Naive thymus-derived CD4-positive, alpha-beta T cell (primary cell): ENCODE data around the gene TENM4. TPM values are rescaled to one million over a fixed set of nuclear protein-coding genes. Genes with fewer than 3 reads are reported as not detected.

ENCODE experiments used
- ATAC-seq: fragments of 150-1000 bp; cut with Tn5 transposase; 2 replicates; pipeline ENCODE4 v1.10.0; 2021; ENCODE audit warnings: mild to moderate bottlenecking, moderate library complexity
- CTCF ChIA-PET: fragments of 350-600 bp; sonication (Branson Sonifier 250); formaldehyde crosslinking; loops from one replicate; lab custom pipeline; 2021; ENCODE audit warnings: antibody characterized with exemption; lab: Charles Lee
- POLR2A ChIA-PET: fragments of 350-600 bp; sonication (Branson Sonifier 250); formaldehyde crosslinking; loops from one replicate; lab custom pipeline; 2021; ENCODE audit warnings: antibody characterized with exemption, inconsistent platforms; lab: Charles Lee
- DNase-seq, 9 donors: peaks; one replicate each; pipeline versions ENCODE4 v3.0.0 to v3.0.0-alpha.2; 2020 to 2022; ENCODE audit warnings: mixed read lengths in 1 of 9
- H3K27ac ChIP-seq: one replicate; pipeline ENCODE4 v1.7.0; 2013; ENCODE audit warnings: mild to moderate bottlenecking, low read depth, low read length, moderate library complexity
- H3K27me3 ChIP-seq, 2 donors: one replicate each; pipeline ENCODE4 v1.7.0; 2013; ENCODE audit warnings: low read length in 2 of 2, mild to moderate bottlenecking in 2 of 2, moderate library complexity in 2 of 2; ENCODE audit not compliant: control insufficient read depth in 2 of 2, insufficient read depth in 2 of 2
- H3K36me3 ChIP-seq, 3 experiments: 1 replicate in 2 of 3; 2 replicates in 1 of 3; pipeline ENCODE4 v1.7.0; 2013; ENCODE audit warnings: low read length in 3 of 3, mild to moderate bottlenecking in 3 of 3, moderate library complexity in 1 of 3; ENCODE audit not compliant: insufficient read depth in 3 of 3, control insufficient read depth in 2 of 3
- H3K4me1 ChIP-seq, 2 donors: one replicate each; pipeline ENCODE4 v1.7.0; 2013; ENCODE audit warnings: low read length in 2 of 2, mild to moderate bottlenecking in 2 of 2, moderate library complexity in 1 of 2; ENCODE audit not compliant: control insufficient read depth in 2 of 2, insufficient read depth in 2 of 2
- H3K4me3 ChIP-seq: 2 replicates; pipeline ENCODE4 v1.7.0; 2013; ENCODE audit warnings: mild to moderate bottlenecking, low read length
- H3K9me3 ChIP-seq, 3 experiments: 1 replicate in 2 of 3; 2 replicates in 1 of 3; pipeline ENCODE4 v1.7.0; 2013; ENCODE audit warnings: low read length in 3 of 3; ENCODE audit not compliant: control insufficient read depth in 2 of 3
- H3K27ac Mint-ChIP-seq, 9 donors: one replicate each; pipeline ENCODE4 v1.8.0; 2020 to 2022; ENCODE audit warnings: mixed read lengths in 9 of 9, mild to moderate bottlenecking in 8 of 9, moderate library complexity in 5 of 9, inconsistent platforms in 2 of 9
- H3K27me3 Mint-ChIP-seq, 5 donors: one replicate each; pipeline ENCODE4 v1.8.0; 2021 to 2022; ENCODE audit warnings: mixed read lengths in 5 of 5, mild to moderate bottlenecking in 1 of 5
- H3K36me3 Mint-ChIP-seq, 5 donors: one replicate each; pipeline ENCODE4 v1.8.0; 2020 to 2022; ENCODE audit warnings: mixed read lengths in 5 of 5, mild to moderate bottlenecking in 3 of 5, inconsistent platforms in 1 of 5
- H3K4me1 Mint-ChIP-seq, 7 donors: one replicate each; pipeline ENCODE4 v1.8.0; 2020 to 2022; ENCODE audit warnings: mixed read lengths in 7 of 7, mild to moderate bottlenecking in 3 of 7, inconsistent platforms in 1 of 7
- H3K4me3 Mint-ChIP-seq, 10 donors: one replicate each; pipeline ENCODE4 v1.8.0; 2020 to 2022; ENCODE audit warnings: mild to moderate bottlenecking in 10 of 10, mixed read lengths in 10 of 10, moderate library complexity in 6 of 10, inconsistent platforms in 2 of 10
- H3K9me3 Mint-ChIP-seq, 11 donors: one replicate each; pipeline ENCODE4 v1.8.0; 2020 to 2022; ENCODE audit warnings: mixed read lengths in 11 of 11, mild to moderate bottlenecking in 4 of 11, inconsistent platforms in 1 of 11, moderate library complexity in 1 of 11
- intact Hi-C, 2 donors: fragments of 100-400 bp; cut with micrococcal nuclease; formaldehyde crosslinking; loops; one replicate each; pipeline ENCODE4 v1.15.1; 2023
- polyA plus RNA-seq, 2 donors: library from polyadenylated mRNA; unstranded; fragments of 300-500 nt; fragmentation: Illumina TruSeq; gene quantifications; one replicate each; pipeline ENCODE4 v1.2.3, GENCODE V29; 2021
- total RNA-seq, 6 experiments: library from RNA in 5 of 6; stranded (reverse) in 5 of 6; gene quantifications; 1 replicate in 5 of 6; 2 replicates in 1 of 6; pipeline ENCODE4 v1.2.3 and lab custom pipeline; 2021 to 2026

Gene TENM4
- total and polyA plus RNA-seq, 7 experiments from 2014 or later = 0.32 to 0.47 TPM; not detected in 5

DNA sequence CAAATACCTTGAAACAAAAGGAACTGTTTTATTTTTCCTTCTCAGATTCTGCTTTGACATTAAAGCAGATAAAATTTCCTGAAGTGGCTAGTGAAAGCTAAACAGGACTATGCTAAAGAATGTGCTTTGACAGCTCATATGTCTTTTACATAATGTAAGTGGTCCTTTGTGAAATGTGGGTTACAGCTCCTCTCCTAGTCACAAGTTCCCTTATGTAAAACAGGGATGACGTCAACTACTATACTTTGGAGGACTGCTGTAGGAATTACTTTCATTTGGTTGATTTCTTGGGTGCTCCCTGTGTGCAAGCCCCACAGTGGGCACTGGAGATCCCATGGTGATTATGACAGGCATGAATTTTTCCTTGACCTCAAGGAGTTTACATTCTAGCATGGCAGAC, 649.6 kb downstream of the TENM4 start:
- intact Hi-C loops = loop anchor here in 1 of 2 donors (10.0 kb wide), 1 partner anchor 146 kb away; no protein-coding TSS in a partner anchor
- no peak for DNase-seq
- peaks cover 4 to 23% (median 14%) of the 10 kb centered on the region in 5 donors for H3K27me3 Mint-ChIP-seq
- ChIA-PET POLR2A (no interaction called here), CTCF (no interaction called here)
- no peak for ATAC-seq
- H3K9me3 ChIP-seq = no peaks in the 10 kb centered on the region
- H3K4me3 ChIP-seq = no peak overlapping the region
- no peak overlapping the region for H3K4me3 Mint-ChIP-seq
- peaks cover 0 to 2% (median 0%) of the 10 kb centered on the region in 11 donors for H3K9me3 Mint-ChIP-seq
- no peaks in the 10 kb centered on the region for H3K4me1 ChIP-seq
- H3K27ac ChIP-seq = no peak overlapping the region
- H3K36me3 Mint-ChIP-seq = no peaks in the 10 kb centered on the region
- H3K27me3 ChIP-seq = peaks cover 0 to 2% of the 10 kb centered on the region in 2 donors
- H3K4me1 Mint-ChIP-seq = no peaks in the 10 kb centered on the region
- no peaks in the 10 kb centered on the region for H3K36me3 ChIP-seq
- no peak overlapping the region for H3K27ac Mint-ChIP-seq

DNA sequence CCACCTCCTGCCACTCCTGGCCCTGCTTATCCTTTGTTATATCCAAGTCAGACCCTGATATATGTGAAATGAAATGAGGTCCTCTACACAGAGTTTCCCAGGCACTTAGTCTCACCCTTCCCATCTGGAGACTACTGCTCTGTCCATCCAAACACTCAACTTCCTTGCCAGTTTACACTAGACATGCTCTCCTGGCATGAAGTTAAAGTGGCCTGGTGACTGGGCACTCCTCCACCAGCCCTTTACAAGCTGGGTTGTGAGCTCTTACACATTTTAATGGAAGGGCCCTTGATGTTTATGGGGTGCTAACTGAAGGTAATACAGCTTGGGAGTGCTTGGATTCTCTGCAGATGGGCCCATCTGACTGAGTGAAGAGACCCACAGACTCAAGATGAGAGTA, 650.0 kb downstream of the TENM4 start:
- intact Hi-C loops = loop anchor here in 1 of 2 donors (10.0 kb wide), 1 partner anchor 146 kb away; no protein-coding TSS in a partner anchor
- peaks cover 0 to 2% of the 10 kb centered on the region in 2 donors for H3K27me3 ChIP-seq
- H3K4me1 Mint-ChIP-seq = no peaks in the 10 kb centered on the region
- H3K27me3 Mint-ChIP-seq = peaks cover 4 to 24% (median 14%) of the 10 kb centered on the region in 5 donors
- H3K27ac ChIP-seq = no peak overlapping the region
- peaks cover 0 to 2% (median 0%) of the 10 kb centered on the region in 11 donors for H3K9me3 Mint-ChIP-seq
- POLR2A ChIA-PET = no interaction called here
- H3K36me3 ChIP-seq = no peaks in the 10 kb centered on the region
- H3K36me3 Mint-ChIP-seq = no peaks in the 10 kb centered on the region
- CTCF ChIA-PET = no interaction called here
- no peak overlapping the region for H3K4me3 Mint-ChIP-seq
- no peak overlapping the region for H3K4me3 ChIP-seq
- no peak for ATAC-seq
- no peak overlapping the region for H3K27ac Mint-ChIP-seq
- DNase-seq = no peak
- no peaks in the 10 kb centered on the region for H3K4me1 ChIP-seq
- no peaks in the 10 kb centered on the region for H3K9me3 ChIP-seq

DNA sequence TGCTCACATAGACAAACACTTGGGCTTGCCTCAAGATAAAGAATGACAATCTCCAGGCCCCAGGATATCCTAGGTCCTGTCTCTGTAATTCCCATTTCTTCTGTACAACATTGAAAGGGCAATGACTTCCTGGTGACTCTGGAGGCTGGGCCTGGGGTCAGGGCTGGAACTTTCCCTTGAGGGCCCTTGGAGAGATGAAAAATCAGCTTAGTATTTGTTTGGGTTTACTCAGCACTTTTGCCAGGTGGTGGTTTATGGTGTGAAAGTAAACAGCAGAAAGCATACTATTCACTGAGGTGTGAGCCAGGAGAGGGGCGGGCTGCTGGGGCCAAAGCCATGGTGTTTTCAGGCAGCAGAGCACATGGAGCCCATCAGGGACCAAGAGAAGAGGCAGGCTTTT, 651.5 kb downstream of the TENM4 start:
- no peak overlapping the region for H3K4me3 ChIP-seq
- peaks cover 6 to 25% (median 21%) of the 10 kb centered on the region in 5 donors for H3K27me3 Mint-ChIP-seq
- ChIA-PET CTCF (no interaction called here), POLR2A (no interaction called here)
- no peak overlapping the region for H3K27ac ChIP-seq
- no peaks in the 10 kb centered on the region for H3K4me1 Mint-ChIP-seq
- no peaks in the 10 kb centered on the region for H3K9me3 Mint-ChIP-seq
- ATAC-seq = no peak
- H3K4me1 ChIP-seq = no peaks in the 10 kb centered on the region
- H3K4me3 Mint-ChIP-seq = no peak overlapping the region
- no peaks in the 10 kb centered on the region for H3K36me3 Mint-ChIP-seq
- no peaks in the 10 kb centered on the region for H3K36me3 ChIP-seq
- no peak for DNase-seq
- H3K9me3 ChIP-seq = no peaks in the 10 kb centered on the region
- intact Hi-C loops = no loop called here
- H3K27ac Mint-ChIP-seq = no peak overlapping the region
- peaks cover 0 to 2% of the 10 kb centered on the region in 2 donors for H3K27me3 ChIP-seq

DNA sequence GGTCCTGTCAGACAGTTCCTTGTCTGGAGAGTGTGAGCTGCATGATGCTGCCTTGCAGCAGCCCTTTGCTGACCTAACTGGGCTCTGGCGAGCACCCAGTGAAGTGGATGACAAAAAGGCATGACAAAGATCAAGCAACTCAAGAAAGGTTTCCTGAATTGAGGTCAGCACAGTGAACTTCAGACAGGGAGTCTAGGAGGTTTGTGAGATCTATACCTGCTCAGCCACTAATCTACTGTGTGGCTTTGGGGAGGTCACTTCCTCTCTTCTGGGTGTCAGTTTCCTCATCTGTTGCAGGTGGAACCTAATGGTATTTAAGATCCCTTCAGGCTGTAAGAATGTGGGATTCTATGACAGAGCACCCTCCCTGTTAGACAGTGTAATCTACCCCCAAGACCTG, 652.3 kb downstream of the TENM4 start:
- no peak overlapping the region for H3K27ac ChIP-seq
- H3K9me3 ChIP-seq = no peaks in the 10 kb centered on the region
- ChIA-PET POLR2A (no interaction called here), CTCF (interaction anchor here (0.9 kb wide), 1 partner anchor 10 kb away, joined by 3 read pairs; no protein-coding TSS in a partner anchor)
- ATAC-seq = no peak
- H3K27ac Mint-ChIP-seq = no peak overlapping the region
- H3K36me3 Mint-ChIP-seq = no peaks in the 10 kb centered on the region
- no peaks in the 10 kb centered on the region for H3K4me1 Mint-ChIP-seq
- intact Hi-C loops = no loop called here
- H3K4me3 Mint-ChIP-seq = no peak overlapping the region
- no peaks in the 10 kb centered on the region for H3K9me3 Mint-ChIP-seq
- H3K4me1 ChIP-seq = no peaks in the 10 kb centered on the region
- no peaks in the 10 kb centered on the region for H3K36me3 ChIP-seq
- peaks cover 0 to 2% of the 10 kb centered on the region in 2 donors for H3K27me3 ChIP-seq
- DNase-seq = no peak
- H3K27me3 Mint-ChIP-seq = peaks cover 11 to 24% (median 15%) of the 10 kb centered on the region in 5 donors
- H3K4me3 ChIP-seq = no peak overlapping the region

DNA sequence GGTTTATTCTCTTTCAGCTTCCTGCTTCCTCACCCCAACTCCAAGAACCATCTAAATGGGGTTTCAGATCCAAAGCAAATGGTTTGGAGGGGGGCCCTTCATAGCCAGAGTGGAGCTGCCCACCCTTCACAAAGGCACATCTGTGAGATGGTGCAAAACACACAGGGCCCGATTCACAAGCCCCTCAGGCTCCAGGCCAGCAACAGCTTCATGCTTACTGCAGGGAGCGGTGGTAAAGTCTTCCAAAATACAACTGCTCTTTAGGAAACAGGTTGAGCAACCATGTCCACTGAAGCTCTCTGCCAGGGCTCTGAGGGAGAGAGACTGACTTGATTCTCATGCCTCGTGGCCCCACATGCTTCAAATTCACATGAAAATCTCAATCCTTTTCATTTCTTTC, 653.1 kb downstream of the TENM4 start:
- CTCF ChIA-PET = interaction anchor here (0.9 kb wide), 1 partner anchor 11 kb away, joined by 3 read pairs; no protein-coding TSS in a partner anchor
- no peaks in the 10 kb centered on the region for H3K4me1 ChIP-seq
- no peaks in the 10 kb centered on the region for H3K9me3 Mint-ChIP-seq
- intact Hi-C loops = no loop called here
- no peak overlapping the region for H3K27ac Mint-ChIP-seq
- no peak overlapping the region for H3K27ac ChIP-seq
- no peak overlapping the region for H3K4me3 ChIP-seq
- ATAC-seq (no peak), DNase-seq (no peak)
- no peaks in the 10 kb centered on the region for H3K36me3 ChIP-seq
- no peaks in the 10 kb centered on the region for H3K4me1 Mint-ChIP-seq
- peaks cover 0 to under 1% of the 10 kb centered on the region in 2 donors for H3K27me3 ChIP-seq
- peaks cover 15 to 27% (median 15%) of the 10 kb centered on the region in 5 donors for H3K27me3 Mint-ChIP-seq
- POLR2A ChIA-PET = no interaction called here
- H3K36me3 Mint-ChIP-seq = no peaks in the 10 kb centered on the region
- no peaks in the 10 kb centered on the region for H3K9me3 ChIP-seq
- no peak overlapping the region for H3K4me3 Mint-ChIP-seq

DNA sequence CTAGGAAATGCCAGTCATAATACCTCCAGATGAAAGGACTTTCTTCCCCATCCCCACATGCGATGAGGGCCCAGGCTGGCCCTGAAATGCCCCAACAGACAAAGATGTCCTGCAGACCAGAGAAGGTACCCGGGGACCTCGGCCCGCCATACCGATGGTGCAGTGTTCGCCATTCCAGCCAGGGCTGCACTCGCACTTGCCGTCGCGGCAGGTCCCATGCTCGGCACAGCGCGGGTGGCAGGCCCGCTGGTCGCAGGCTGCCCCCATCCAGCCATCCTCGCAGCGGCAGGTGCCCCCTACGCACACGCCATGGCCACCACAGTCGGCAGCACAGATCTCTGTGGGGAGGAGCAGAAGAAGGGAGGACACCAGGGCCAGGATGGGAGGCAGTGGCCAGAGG, 654.1 kb downstream of the TENM4 start:
- H3K4me1 ChIP-seq = no peaks in the 10 kb centered on the region
- ChIA-PET CTCF (no interaction called here), POLR2A (no interaction called here)
- no peaks in the 10 kb centered on the region for H3K36me3 Mint-ChIP-seq
- no peak overlapping the region for H3K27ac ChIP-seq
- H3K9me3 ChIP-seq = no peaks in the 10 kb centered on the region
- intact Hi-C loops = no loop called here
- no peak for DNase-seq
- no peak for ATAC-seq
- no peak overlapping the region for H3K4me3 ChIP-seq
- no peaks in the 10 kb centered on the region for H3K9me3 Mint-ChIP-seq
- H3K4me3 Mint-ChIP-seq = no peak overlapping the region
- H3K27me3 ChIP-seq = no peaks in the 10 kb centered on the region
- no peaks in the 10 kb centered on the region for H3K36me3 ChIP-seq
- H3K27ac Mint-ChIP-seq = no peak overlapping the region
- H3K27me3 Mint-ChIP-seq = peaks cover 10 to 37% (median 12%) of the 10 kb centered on the region in 5 donors
- H3K4me1 Mint-ChIP-seq = no peaks in the 10 kb centered on the region

DNA sequence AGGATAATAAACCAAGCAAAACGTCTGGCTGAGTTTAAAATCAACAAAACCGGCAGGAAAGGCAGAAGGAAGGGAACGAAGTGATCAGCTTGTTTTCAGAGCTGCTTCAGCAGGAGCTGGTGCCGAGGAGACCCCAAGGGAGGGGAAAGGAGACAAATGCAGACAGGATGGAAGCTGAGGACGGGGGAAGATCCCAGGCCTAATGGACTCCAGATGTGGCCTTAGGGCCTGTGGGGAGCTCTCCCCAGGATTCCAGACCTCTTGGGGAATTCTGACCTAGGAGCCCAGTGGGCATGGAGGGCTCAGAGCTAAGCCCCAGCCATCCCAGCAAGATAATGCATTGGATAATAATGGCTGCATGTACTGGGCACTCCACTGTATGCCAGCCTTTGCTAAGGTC, 654.7 kb downstream of the TENM4 start:
- Histone ChIP-seq H3K4me1 (no peaks in the 10 kb centered on the region), H3K36me3 (no peaks in the 10 kb centered on the region), H3K27me3 (no peaks in the 10 kb centered on the region), H3K9me3 (no peaks in the 10 kb centered on the region), H3K4me3 (no peak overlapping the region), H3K27ac (no peak overlapping the region)
- DNase-seq (no peak), ATAC-seq (no peak)
- peaks cover 5 to 40% (median 11%) of the 10 kb centered on the region in 5 donors for H3K27me3 Mint-ChIP-seq
- no peak overlapping the region for H3K4me3 Mint-ChIP-seq
- H3K4me1 Mint-ChIP-seq = no peaks in the 10 kb centered on the region
- ChIA-PET POLR2A (no interaction called here), CTCF (no interaction called here)
- no peaks in the 10 kb centered on the region for H3K36me3 Mint-ChIP-seq
- H3K9me3 Mint-ChIP-seq = no peaks in the 10 kb centered on the region
- no peak overlapping the region for H3K27ac Mint-ChIP-seq
- intact Hi-C loops = no loop called here
